ENCODE data around the gene LETMD1. TPM values are rescaled to one million over a fixed set of nuclear protein-coding genes. Genes with fewer than 3 reads are reported as not detected.

LETMD1 gene
- total and polyA plus RNA-seq, 8 donors: 33.6 to 527 (median 79.7) TPM

GRCh38 chr12:51103977-51104376, 55.9 kb downstream of the LETMD1 start:
- intact Hi-C loops (cut with DNase I; ENCODE audit: low total_unique reads): no loop called here
- TF ChIP-seq POLR2A (IDR thresholded peaks at IDR 0.05): no peak
- no peak for TF ChIP-seq POLR2AphosphoS5 (IDR thresholded peaks at IDR 0.05)
- TF ChIP-seq CTCF (IDR thresholded peaks at IDR 0.05): no peak
- TF ChIP-seq EP300 (IDR thresholded peaks at IDR 0.05): no peak
- peaks cover 70 to 97% (median 94%) of the 10 kb centered on the region in 4 donors for H3K36me3 ChIP-seq
- no peak for DNase-seq
- no peaks in the 10 kb centered on the region for H3K9me3 ChIP-seq
- no peak overlapping the region for H3K4me3 ChIP-seq
- H3K27ac ChIP-seq: no peak overlapping the region
- H3K4me1 ChIP-seq: no peaks in the 10 kb centered on the region
- H3K27me3 ChIP-seq: no peaks in the 10 kb centered on the region

DNA sequence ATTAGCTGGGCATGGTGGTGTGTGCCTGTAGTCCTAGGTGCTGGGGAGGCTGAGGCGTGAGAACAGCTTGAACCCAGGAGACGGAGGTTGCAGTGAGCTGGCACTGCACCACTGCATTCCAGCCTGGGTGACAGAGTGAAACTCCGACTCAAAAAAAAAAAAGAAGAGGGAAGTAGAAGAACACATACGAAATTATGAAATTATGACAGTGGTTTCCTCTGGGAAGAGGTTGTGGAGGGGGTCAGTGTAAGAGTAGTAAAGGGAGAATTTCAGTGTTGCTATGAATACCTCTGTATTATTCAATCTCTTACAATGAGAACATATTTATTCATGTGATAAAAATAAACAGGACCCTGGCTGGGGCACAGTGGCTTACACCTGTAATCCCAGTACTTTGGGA, 60.0 kb downstream of the LETMD1 start:
- no peak for TF ChIP-seq POLR2A (IDR thresholded peaks at IDR 0.05)
- no peak for TF ChIP-seq CTCF (IDR thresholded peaks at IDR 0.05)
- TF ChIP-seq EP300 (IDR thresholded peaks at IDR 0.05): no peak
- no peak for TF ChIP-seq POLR2AphosphoS5 (IDR thresholded peaks at IDR 0.05)
- Histone ChIP-seq H3K4me3 (no peak overlapping the region), H3K36me3 (peaks cover 43 to 97% (median 94%) of the 10 kb centered on the region in 4 donors), H3K4me1 (no peaks in the 10 kb centered on the region), H3K27ac (no peak overlapping the region), H3K27me3 (no peaks in the 10 kb centered on the region), H3K9me3 (no peaks in the 10 kb centered on the region)
- intact Hi-C loops (cut with DNase I; ENCODE audit: low total_unique reads): no loop called here
- DNase-seq: no peak
- 81 to 92% (median 91%) methylated on average over 4 of the region's 4 CpGs for WGBS, 5 donors

Small RNA genes within 50 kb of the gene (small RNA-seq; reads per million reads assigned to genes)
- gene RNU6-1273P: 0 reads per million in 4 donors
- gene RNU6-87P: 0 reads per million in 4 donors

Other genes starting within 250 kb of the LETMD1 start
- not detected for gene TMPRSS12, start 205.4 kb upstream of the LETMD1 start, total RNA-seq
- not detected for gene TMPRSS12, start 205.4 kb upstream of the LETMD1 start, polyA plus RNA-seq
- not detected for gene HIGD1C, start 95.8 kb upstream of the LETMD1 start, total RNA-seq
- not detected for gene HIGD1C, start 95.8 kb upstream of the LETMD1 start, polyA plus RNA-seq
- gene SLC11A2, start 21.9 kb upstream of the LETMD1 start, total RNA-seq: 100 to 1,000 TPM in 2 of 5 donors, 10 to 100 TPM in 3; 29.0 to 348 (median 94.2) TPM
- gene SLC11A2, start 21.9 kb upstream of the LETMD1 start, polyA plus RNA-seq: 10 to 100 TPM in 2 of 3 donors, 1 to 10 TPM in 1; 5.0 to 15.9 (median 10.3) TPM
- 100 to 1,000 TPM in 1 of 5 donors, 10 to 100 TPM in 4; 12.5 to 117 (median 22.9) TPM for gene CSRNP2, start 35.3 kb downstream of the LETMD1 start, total RNA-seq
- gene CSRNP2, start 35.3 kb downstream of the LETMD1 start, polyA plus RNA-seq: 1 to 10 TPM; 6.0 to 8.8 (median 6.9) TPM
- 10 to 100 TPM in 2 of 5 donors, 1 to 10 TPM in 3; 6.7 to 56.2 (median 8.2) TPM for gene TFCP2, start 124.8 kb downstream of the LETMD1 start, total RNA-seq
- gene TFCP2, start 124.8 kb downstream of the LETMD1 start, polyA plus RNA-seq: 10 to 100 TPM in 1 of 3 donors, 1 to 10 TPM in 2; 8.6 to 10.5 (median 9.8) TPM
- gene POU6F1, start 169.7 kb downstream of the LETMD1 start, total RNA-seq: 10 to 100 TPM in 3 of 5 donors, 1 to 10 TPM in 2; 5.9 to 16.8 (median 12.9) TPM
- 1 to 10 TPM; 3.8 to 5.7 (median 5.1) TPM for gene POU6F1, start 169.7 kb downstream of the LETMD1 start, polyA plus RNA-seq
- gene DAZAP2, start 190.5 kb downstream of the LETMD1 start, total RNA-seq: 100 to 1,000 TPM in 3 of 5 donors, 10 to 100 TPM in 2; 37.4 to 149 (median 144) TPM
- 100 to 1,000 TPM; 141 to 547 (median 311) TPM for gene DAZAP2, start 190.5 kb downstream of the LETMD1 start, polyA plus RNA-seq
- 10 to 100 TPM in 4 of 5 donors, 1 to 10 TPM in 1; 2.3 to 74.9 (median 26.8) TPM for gene SMAGP, start 222.1 kb downstream of the LETMD1 start, total RNA-seq
- gene SMAGP, start 222.1 kb downstream of the LETMD1 start, polyA plus RNA-seq: 10 to 100 TPM; 22.7 to 30.3 (median 28.4) TPM

Measured in stomach (tissue), 9 donors.